ENCODE results near the gene TMEM31. TPM values are rescaled to one million over a fixed set of nuclear protein-coding genes. Genes with fewer than 3 reads are reported as not detected.
"Not testable (repeated sequence)": the region's sequence is repeated elsewhere in the genome, so short reads cannot be mapped to it uniquely, and the experiment has no call there.

TMEM31 gene
- total RNA-seq, 1 experiment from 2014 or later = not detected

- H3K27me3 ChIP-seq = 0 out of 2 replicates have a peak, but pooled peaks cover 4% of the 10 kb centered on the region
- DNase-seq = no peak
- H3K4me1 ChIP-seq = no peaks in the 10 kb centered on the region
- H3K4me3 ChIP-seq = no peak overlapping the region
- H3K36me3 ChIP-seq = no peaks in the 10 kb centered on the region
- H3K27ac ChIP-seq = no peak overlapping the region
- no peaks in the 10 kb centered on the region for H3K9me3 ChIP-seq (replicated peaks)
Observed at GRCh38 chrX:103739421-103739820, 28.7 kb downstream of the TMEM31 start.

- no peak overlapping the region for H3K27ac ChIP-seq
- no peaks in the 10 kb centered on the region for H3K9me3 ChIP-seq (replicated peaks)
- no peaks in the 10 kb centered on the region for H3K4me1 ChIP-seq
- H3K36me3 ChIP-seq = no peaks in the 10 kb centered on the region
- H3K27me3 ChIP-seq = 0 out of 2 replicates have a peak, but pooled peaks cover 4% of the 10 kb centered on the region
- H3K4me3 ChIP-seq = no peak overlapping the region
- DNase-seq = no peak
Observed at GRCh38 chrX:103741879-103742278, 31.2 kb downstream of the TMEM31 start.

GRCh38 chrX:103742339-103742738, 31.6 kb downstream of the TMEM31 start:
- H3K9me3 ChIP-seq (replicated peaks) = no peaks in the 10 kb centered on the region
- H3K27ac ChIP-seq = no peak overlapping the region

GRCh38 chrX:103747163-103747562, 36.5 kb downstream of the TMEM31 start:
- Histone ChIP-seq H3K27ac (no peak overlapping the region), H3K27me3 (no peaks in the 10 kb centered on the region), H3K4me1 (no peaks in the 10 kb centered on the region), H3K9me3 (replicated peaks) (no peaks in the 10 kb centered on the region), H3K36me3 (no peaks in the 10 kb centered on the region), H3K4me3 (no peak overlapping the region)
- DNase-seq = no peak

More at GRCh38 chrX:103742339-103742738, 31.6 kb downstream of the TMEM31 start:
- no peaks in the 10 kb centered on the region for H3K36me3 ChIP-seq
- DNase-seq = no peak
- no peak overlapping the region for H3K4me3 ChIP-seq
- no peaks in the 10 kb centered on the region for H3K4me1 ChIP-seq
- H3K27me3 ChIP-seq = 0 out of 2 replicates have a peak, but pooled peaks cover 4% of the 10 kb centered on the region

- no peak for DNase-seq
- Histone ChIP-seq H3K4me3 (no peak overlapping the region), H3K27ac (no peak overlapping the region), H3K27me3 (no peaks in the 10 kb centered on the region), H3K9me3 (replicated peaks) (no peaks in the 10 kb centered on the region), H3K4me1 (no peaks in the 10 kb centered on the region), H3K36me3 (no peaks in the 10 kb centered on the region)
Observed at GRCh38 chrX:103754401-103754800, 43.7 kb downstream of the TMEM31 start.

- Histone ChIP-seq H3K27ac (no peak overlapping the region), H3K4me1 (no peaks in the 10 kb centered on the region), H3K4me3 (no peak overlapping the region), H3K9me3 (replicated peaks) (no peaks in the 10 kb centered on the region), H3K36me3 (no peaks in the 10 kb centered on the region), H3K27me3 (no peaks in the 10 kb centered on the region)
- DNase-seq = peak; percentile 47 to 65
Observed at GRCh38 chrX:103756736-103757135, 46.0 kb downstream of the TMEM31 start.

- Histone ChIP-seq H3K4me3 (no peak overlapping the region), H3K27me3 (no peaks in the 10 kb centered on the region)
Observed at GRCh38 chrX:103758555-103758954, 47.8 kb downstream of the TMEM31 start.

GRCh38 chrX:103763541-103763940, 52.8 kb downstream of the TMEM31 start:
- not testable (repeated sequence) for DNase-seq; H3K4me1 ChIP-seq; H3K27me3 ChIP-seq; H3K36me3 ChIP-seq; H3K27ac ChIP-seq; H3K9me3 ChIP-seq (replicated peaks); H3K4me3 ChIP-seq

More at GRCh38 chrX:103758555-103758954, 47.8 kb downstream of the TMEM31 start:
- no peaks in the 10 kb centered on the region for H3K4me1 ChIP-seq
- no peak overlapping the region for H3K27ac ChIP-seq
- no peaks in the 10 kb centered on the region for H3K36me3 ChIP-seq
- DNase-seq = no peak
- no peaks in the 10 kb centered on the region for H3K9me3 ChIP-seq (replicated peaks)

Other genes with a start within 250 kb of the TMEM31 start
- 0.04 TPM in 1 of 2 replicates, not detected in the other for gene RAB40A, start 191.4 kb upstream of the TMEM31 start, total RNA-seq (2014; rRNA removed; shearing (Covaris generic))
- 98.4 and 112 TPM in 2 replicates for gene TCEAL4, start 125.4 kb upstream of the TMEM31 start, total RNA-seq (2014; rRNA removed; shearing (Covaris generic))
- 24.1 and 26.0 TPM in 2 replicates for gene TCEAL3, start 102.9 kb upstream of the TMEM31 start, total RNA-seq (2014; rRNA removed; shearing (Covaris generic))
- gene TCEAL1, start 81.9 kb upstream of the TMEM31 start, total RNA-seq (2014; rRNA removed; shearing (Covaris generic)) = 45.2 and 56.1 TPM in 2 replicates
- gene MORF4L2, start 24.2 kb upstream of the TMEM31 start, total RNA-seq (2014; rRNA removed; shearing (Covaris generic)) = 864 and 876 TPM in 2 replicates
- not detected in 2 replicates for gene PLP1, start 65.9 kb downstream of the TMEM31 start, total RNA-seq (2014; rRNA removed; shearing (Covaris generic))
- gene RAB9B, start 121.3 kb downstream of the TMEM31 start, total RNA-seq (2014; rRNA removed; shearing (Covaris generic)) = 0.69 and 0.99 TPM in 2 replicates

All from SJCRH30 (cell line).